ENCODE data around the gene PIGL. TPM values are rescaled to one million over a fixed set of nuclear protein-coding genes. Genes with fewer than 3 reads are reported as not detected.

PIGL gene
- total and polyA plus RNA-seq, 7 donors, result 3.0 to 42.4 (median 24.2) TPM

DNA sequence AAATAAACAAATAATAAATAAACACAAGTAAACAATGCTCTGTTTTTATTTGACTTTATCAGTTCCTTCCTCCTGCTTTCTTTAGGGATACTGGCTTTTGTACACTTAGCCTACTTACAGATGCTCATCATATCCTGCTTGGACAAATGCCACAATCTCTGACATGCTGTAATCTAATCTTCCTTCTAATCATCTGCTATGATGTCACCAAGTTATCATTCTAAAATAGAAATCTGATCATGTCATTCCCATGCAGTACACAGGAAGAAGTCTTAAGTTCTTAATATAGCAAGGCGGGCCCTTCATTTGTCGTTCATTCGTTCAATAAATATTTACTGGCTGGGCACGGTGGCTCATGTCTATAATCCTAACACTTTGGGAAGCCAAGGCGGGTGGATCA is 154.7 kb downstream of the PIGL start:
- H3K36me3 ChIP-seq, result no peaks in the 10 kb centered on the region
- peaks cover 0 to 8% (median 3%) of the 10 kb centered on the region in 4 donors for H3K4me1 ChIP-seq
- H3K27ac ChIP-seq, result no peak overlapping the region
- DNase-seq, result peak; percentile 27
- no peak overlapping the region for H3K4me3 ChIP-seq
- H3K27me3 ChIP-seq, result no peaks in the 10 kb centered on the region
- WGBS, 2 donors, result 62 to 77% methylated on average over 5 of the region's 5 CpGs
- intact Hi-C loops (cut with DNase I), result no loop called here
- TF ChIP-seq POLR2A (IDR thresholded peaks at IDR 0.05) (no peak), CTCF (IDR thresholded peaks at IDR 0.05) (no peak), EP300 (IDR thresholded peaks at IDR 0.05) (no peak), POLR2AphosphoS5 (IDR thresholded peaks at IDR 0.05) (no peak)
- no peaks in the 10 kb centered on the region for H3K9me3 ChIP-seq

DNA sequence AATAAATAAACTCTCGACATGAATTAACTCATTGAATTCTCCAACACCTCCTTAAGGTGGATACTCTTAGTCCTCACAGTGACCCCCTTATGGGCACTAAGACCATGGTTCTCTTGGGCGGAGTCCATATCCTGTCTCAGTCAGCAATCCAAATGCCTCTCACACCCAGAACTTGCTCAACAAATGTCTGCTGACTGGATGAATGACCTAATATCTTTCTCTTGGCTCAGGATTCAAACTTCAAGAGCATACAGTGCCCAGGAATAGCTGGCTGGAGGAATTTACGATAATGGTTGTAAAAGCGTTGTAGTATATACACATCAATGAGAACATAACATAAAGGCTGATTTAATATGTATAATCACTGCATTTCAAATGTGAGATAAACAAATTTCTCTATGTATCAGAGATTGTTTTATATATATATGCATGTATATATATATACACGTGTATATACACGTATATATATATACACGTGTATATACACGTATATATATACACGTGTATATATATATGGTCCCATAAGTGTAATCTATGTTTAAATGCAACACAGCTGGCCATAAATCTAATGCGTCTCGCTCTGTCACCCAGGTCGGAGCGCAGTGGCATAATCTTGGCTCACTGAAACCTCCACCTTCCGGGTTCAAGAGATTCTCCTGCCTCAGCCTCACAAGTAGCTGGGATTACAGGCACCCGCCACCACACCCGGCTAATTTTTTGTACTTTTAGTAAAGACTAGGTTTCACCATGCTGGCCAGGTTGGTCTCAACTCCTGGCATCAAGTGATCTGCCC is 157.3 kb downstream of the PIGL start:
- intact Hi-C loops (cut with DNase I), result no loop called here

More for the DNA sequence above, 157.3 kb downstream of the PIGL start:
- H3K4me3 ChIP-seq, result no peak overlapping the region
- 23 to 83% methylated on average over 16 of the region's 16 CpGs for WGBS, 2 donors
- H3K36me3 ChIP-seq, result no peaks in the 10 kb centered on the region
- peaks cover 0 to 8% (median 3%) of the 10 kb centered on the region in 4 donors for H3K4me1 ChIP-seq
- DNase-seq, result peak; percentile 58
- TF ChIP-seq EP300 (IDR thresholded peaks at IDR 0.05) (no peak), POLR2AphosphoS5 (IDR thresholded peaks at IDR 0.05) (peak in 1 of 4 donors; percentile 29)
- no peaks in the 10 kb centered on the region for H3K27me3 ChIP-seq
- no peak overlapping the region for H3K27ac ChIP-seq
- H3K9me3 ChIP-seq, result no peaks in the 10 kb centered on the region

Small RNAs within 50 kb of the gene (small RNA-seq; reads per million reads assigned to genes)
- gene MIR1288, result 0 reads per million in 3 donors

Other genes with a start within 250 kb of the PIGL start
- gene ZSWIM7, start 217.5 kb upstream of the PIGL start, total RNA-seq, result 10 to 100 TPM; 13.0 to 25.8 (median 18.3) TPM
- 10 to 100 TPM; 35.0 to 55.5 (median 46.2) TPM for gene ZSWIM7, start 217.5 kb upstream of the PIGL start, polyA plus RNA-seq
- gene TTC19, start 217.4 kb upstream of the PIGL start, total RNA-seq, result 10 to 100 TPM; 41.0 to 59.1 (median 42.8) TPM
- gene TTC19, start 217.4 kb upstream of the PIGL start, polyA plus RNA-seq, result 10 to 100 TPM; 24.6 to 33.5 (median 32.3) TPM
- 100 to 1,000 TPM in 3 of 4 donors, 10 to 100 TPM in 1; 93.1 to 160 (median 112) TPM for gene NCOR1, start 1.7 kb upstream of the PIGL start, total RNA-seq
- gene NCOR1, start 1.7 kb upstream of the PIGL start, polyA plus RNA-seq, result 10 to 100 TPM; 25.8 to 86.9 (median 40.0) TPM
- gene CENPV, start 136.3 kb downstream of the PIGL start, total RNA-seq, result 10 to 100 TPM; 12.8 to 23.8 (median 18.2) TPM
- 10 to 100 TPM; 42.3 to 62.5 (median 57.6) TPM for gene CENPV, start 136.3 kb downstream of the PIGL start, polyA plus RNA-seq
- 1,000 to 10,000 TPM in 3 of 4 donors, 100 to 1,000 TPM in 1; 892 to 1,272 (median 1,168) TPM for gene UBB, start 163.9 kb downstream of the PIGL start, total RNA-seq
- 1,000 to 10,000 TPM in 2 of 3 donors, 100 to 1,000 TPM in 1; 939 to 2,667 (median 2,288) TPM for gene UBB, start 163.9 kb downstream of the PIGL start, polyA plus RNA-seq
- gene TRPV2, start 198.4 kb downstream of the PIGL start, total RNA-seq, result 10 to 100 TPM in 2 of 4 donors, 1 to 10 TPM in 2; 9.1 to 14.0 (median 10.6) TPM
- 10 to 100 TPM in 1 of 3 donors, 1 to 10 TPM in 2; 3.7 to 13.4 (median 5.4) TPM for gene TRPV2, start 198.4 kb downstream of the PIGL start, polyA plus RNA-seq

All from sigmoid colon (tissue), 7 donors.